Measurements from ENCODE around the gene ITGB2. TPM values are rescaled to one million over a fixed set of nuclear protein-coding genes. Genes with fewer than 3 reads are reported as not detected.

Gene ITGB2
- polyA plus RNA-seq, 4 donors: 9.4 to 15.0 (median 12.1) TPM

DNA sequence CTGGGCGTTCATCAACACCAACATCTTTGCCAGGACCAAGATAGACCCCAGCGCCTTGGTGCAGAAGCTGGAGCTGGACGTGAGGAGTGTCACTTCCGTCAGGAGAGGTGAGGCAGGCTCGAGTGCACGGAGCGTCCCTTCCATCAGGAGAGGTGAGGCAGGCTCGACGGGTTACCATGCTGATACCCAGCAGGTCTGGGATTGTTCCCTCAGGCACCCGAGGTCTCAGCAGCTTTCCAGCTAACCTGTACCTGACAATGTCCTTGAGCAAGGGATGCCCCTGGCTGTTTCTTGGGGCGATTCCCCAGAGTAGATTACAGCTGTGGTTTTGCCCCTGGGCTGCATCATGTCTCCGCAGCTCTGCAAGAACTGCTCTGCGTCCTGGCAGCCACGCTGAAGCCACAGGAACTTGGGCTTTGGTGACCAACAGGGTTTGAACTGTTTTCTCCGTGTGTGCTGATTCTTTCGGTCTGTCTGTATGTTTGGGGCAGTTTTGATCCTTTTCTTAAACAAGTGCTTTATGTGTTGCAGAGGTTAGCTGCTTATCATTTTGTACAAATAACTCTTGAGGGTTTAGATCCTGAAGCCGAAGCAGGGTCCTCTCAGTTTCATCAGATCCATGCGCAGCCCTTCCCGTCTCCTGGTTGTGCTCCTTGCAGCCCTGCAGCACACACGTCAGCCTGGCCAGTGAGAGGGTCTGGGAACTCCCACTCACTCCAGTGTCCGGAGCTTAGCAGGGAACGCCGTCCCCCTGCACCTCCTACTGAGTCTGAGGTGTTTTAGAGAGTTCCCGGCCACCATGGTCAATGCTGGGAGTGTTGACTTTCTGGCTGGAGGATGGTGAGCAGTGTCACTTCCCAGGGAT lies 23.2 kb upstream of the ITGB2 start:
- DNase-seq (ENCODE audit: low read depth in 4 of 4, low spot score in 3 of 4): no peak

DNA sequence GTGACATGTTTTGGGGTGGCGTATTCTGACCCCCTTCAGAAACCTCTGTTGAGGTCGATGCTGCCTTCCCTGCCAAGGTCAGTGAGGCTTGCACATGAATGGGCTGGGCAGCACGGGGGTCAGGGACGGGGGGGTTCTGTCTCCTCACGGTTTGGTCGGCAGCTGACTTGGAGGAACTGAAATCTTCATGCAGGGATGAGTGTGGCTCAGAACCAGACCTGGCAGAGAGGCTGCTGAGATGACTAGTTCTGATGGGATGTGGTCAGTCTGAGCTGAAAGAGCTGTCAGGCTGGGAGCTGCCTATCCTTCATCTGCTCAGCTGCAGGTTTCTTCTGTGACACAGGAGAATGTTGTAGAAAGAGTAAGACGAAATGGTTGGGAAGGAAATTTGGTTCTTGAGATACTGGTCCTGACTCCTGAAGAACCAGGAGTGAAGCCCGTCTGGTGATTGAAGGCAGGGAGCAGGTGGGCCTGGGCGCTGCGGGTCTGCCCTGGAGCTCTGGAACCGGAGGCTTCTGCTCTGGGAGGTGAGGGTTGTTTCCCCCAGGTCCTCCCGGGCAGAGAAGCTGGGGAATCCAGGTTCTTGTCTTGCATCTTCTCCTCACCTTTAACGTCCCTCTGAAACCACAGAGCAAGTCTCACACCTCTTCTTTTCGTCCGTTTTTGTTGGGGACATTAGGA lies 22.4 kb upstream of the ITGB2 start:
- no peak for DNase-seq (ENCODE audit: low read depth in 4 of 4, low spot score in 3 of 4)

DNA sequence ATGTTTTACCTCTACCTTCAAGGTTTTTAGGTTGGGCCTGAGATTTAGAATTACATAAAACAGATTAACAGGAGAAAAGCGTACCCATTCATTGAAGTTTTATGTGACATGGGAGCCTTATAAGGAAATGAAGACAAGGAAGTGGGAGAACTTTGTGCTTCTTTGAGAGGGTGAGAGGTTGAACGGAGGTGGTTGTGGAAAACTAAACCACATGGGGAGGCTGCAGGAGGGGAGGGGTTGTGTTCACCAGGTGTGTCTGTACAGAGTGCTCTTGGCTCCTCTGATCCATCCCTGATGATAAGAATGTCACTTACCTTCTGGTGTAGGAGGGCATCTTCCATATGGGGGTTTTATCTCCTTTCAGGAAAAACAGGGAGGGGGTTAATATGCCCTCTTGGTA lies 21.9 kb upstream of the ITGB2 start:
- no peak for DNase-seq (ENCODE audit: low read depth in 4 of 4, low spot score in 3 of 4)

DNA sequence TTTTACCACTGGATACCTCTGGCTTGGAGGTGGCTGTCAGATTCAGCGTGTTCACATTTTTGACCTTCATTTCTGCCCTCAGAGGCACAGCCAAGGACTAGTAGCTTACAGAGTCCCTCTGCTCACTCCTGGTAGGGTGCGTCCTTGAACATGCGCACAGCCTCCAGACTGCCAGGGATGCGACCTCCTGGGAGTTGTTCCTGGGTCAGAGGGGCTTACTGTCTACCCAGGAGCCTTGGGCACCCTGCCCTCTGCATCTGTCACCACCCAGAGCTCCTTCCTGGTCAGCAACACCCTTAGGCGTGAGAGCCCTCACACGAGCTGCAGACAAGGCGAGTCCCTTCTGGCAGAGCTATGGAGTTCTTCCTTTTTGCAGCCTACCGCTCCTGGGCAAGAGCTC lies 20.9 kb upstream of the ITGB2 start:
- no peak for DNase-seq (ENCODE audit: low read depth in 4 of 4, low spot score in 3 of 4)

DNA sequence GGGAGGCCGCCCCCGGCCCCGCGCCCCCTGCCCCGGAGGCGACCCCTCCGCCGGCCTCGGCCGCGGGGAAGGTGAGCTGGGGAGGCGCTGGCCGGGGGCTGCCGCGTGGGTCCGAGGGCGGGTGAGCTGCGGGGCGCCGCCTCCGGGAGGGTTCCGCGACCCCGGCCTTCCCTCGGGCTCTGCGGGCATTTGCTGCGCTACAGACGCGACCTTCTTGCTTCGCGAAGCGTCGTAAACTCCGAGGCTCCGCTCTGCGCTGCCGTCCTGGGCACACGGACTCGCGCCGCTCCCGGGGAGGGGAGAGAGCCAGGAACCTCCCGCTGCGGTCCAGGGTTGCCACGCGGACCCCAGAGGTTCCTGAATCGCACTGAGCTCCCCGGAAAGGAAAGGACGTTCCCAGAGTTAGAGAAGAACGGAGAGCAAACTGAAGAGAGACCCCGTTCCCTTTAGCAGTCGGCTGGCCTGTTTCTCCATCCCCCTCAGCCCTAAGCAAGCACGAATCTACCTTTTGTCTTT lies 19.5 kb upstream of the ITGB2 start:
- DNase-seq (ENCODE audit: low read depth in 4 of 4, low spot score in 3 of 4): no peak

DNA sequence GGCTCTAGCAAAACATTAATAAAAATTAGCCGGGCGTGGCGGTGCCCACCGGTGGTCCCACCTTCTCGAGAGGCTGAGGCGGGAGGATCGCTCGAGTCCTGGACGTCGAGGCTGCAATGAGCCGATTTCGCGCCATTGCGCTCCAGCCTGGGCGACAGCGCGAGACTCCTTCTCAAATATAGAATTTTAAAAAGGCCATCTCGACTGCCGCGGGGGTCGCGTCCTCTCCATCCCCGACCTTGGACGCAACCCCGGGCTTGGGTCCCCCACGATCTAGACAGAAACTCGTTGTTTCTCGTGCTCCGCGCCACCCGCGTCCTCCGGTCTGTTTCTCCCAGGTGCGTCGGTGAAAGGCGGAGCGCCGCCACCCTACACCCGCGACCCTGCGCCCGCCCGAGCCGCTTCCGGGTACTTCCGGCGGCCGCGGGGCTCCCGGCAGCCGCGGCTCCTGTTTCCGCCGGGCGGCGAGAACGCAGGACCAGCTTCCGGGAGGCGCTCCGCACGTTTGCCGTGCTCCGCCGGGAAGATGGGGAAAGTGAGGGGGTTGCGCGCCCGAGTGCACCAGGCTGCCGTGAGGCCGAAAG lies 18.9 kb upstream of the ITGB2 start, which contains the start of gene SLX9:
Gene SLX9 (plus strand): TSS at position 498 of the 584 bp plus-strand sequence. CDS start 29 bp downstream, at position 527.
- DNase-seq (ENCODE audit: low read depth in 4 of 4, low spot score in 3 of 4): peak; percentile 60 to 70 (median 64)

DNA sequence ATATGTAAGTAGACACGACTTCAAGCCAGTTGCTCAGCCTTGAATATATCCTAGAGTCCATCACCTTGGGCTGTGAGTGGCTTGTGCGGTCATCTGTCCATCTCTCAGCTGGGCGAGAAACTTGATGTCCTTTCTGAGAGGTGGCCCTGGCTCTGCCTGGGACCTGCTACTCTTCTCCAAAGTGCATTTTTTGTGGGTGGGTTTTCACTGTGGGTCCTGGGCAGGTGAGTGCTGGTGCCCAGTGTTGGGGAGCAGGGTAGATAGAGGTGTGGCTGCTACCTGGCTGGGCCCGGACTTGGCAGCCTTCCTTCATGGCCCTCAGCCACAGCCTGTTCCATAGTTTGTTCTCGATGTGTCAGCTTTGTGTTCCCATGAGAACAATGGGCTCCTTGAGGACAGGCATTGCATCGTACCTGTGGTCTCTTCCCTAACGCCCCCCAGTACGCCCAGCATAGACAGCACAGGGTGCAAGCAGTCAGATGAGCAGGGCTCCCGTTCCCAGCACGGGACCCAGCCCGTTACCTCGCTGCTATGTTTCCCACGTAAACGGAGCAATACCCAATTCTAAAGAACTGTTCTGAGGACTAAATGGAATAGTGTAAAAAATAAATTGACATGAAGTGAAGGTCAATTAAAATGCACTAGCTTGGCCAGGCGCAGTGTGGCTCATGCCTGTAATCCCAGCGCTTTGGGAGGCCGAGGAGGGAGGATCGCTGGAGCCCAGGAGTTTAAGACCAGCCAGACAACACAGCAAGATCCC lies 18.3 kb upstream of the ITGB2 start:
- no peak for DNase-seq (ENCODE audit: low read depth in 4 of 4, low spot score in 3 of 4)

DNA sequence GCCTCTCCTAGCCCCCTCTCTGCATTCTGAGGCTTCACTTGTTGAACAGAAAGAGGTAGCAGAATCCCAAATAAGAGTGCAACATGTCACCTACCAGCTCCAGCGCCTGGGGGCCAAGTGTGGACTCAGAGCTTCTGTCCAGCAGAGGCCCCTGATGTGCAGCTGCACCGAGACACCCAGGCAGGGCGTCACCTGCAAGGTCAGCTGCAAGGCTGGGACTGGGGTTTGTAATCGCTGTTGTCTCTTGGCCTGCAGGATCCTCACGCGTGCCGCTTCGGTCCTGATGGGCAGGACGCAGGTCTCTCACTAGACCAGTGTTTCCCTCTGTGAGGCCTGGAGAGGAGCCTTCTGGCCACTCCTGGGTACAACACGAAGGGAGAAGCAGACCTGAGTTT lies 14.8 kb upstream of the ITGB2 start:
- DNase-seq (ENCODE audit: low read depth in 4 of 4, low spot score in 3 of 4): no peak

DNA sequence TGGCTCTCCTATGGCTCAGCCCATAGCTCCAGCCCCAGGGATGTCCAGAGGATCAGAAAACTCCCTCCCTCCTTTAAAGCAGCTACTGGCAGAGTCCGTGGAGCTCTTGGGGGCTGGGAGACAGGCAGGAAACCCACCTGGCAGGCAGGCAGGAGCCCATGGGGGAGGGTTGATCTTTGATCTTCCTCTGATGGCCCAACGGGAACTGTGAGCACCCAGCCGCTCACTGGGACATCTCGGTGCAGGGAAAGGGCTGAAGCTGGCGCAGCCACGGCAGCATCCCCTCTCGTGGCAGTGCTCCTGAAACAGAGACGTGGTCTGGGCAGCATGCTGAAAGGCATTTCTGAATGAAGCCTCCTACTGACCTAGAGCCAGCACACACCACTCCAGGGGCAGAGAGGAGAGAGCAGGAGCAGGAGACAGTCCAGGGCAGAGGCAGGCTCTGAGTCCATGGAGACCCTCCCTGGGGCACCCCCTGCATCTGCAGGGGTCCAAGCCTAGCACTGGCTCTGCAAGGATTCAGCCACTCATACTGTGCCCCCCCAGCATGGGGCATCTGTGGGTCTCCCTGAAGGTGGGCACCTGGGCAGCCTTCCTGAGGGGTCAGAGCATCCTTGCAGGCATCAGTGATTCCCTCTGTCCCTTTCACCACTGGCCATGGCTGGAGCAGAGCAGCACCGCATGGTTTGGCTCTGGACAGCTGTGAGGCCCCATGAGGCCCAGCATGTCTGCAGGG lies 14.3 kb upstream of the ITGB2 start:
- DNase-seq (ENCODE audit: low read depth in 4 of 4, low spot score in 3 of 4): no peak

DNA sequence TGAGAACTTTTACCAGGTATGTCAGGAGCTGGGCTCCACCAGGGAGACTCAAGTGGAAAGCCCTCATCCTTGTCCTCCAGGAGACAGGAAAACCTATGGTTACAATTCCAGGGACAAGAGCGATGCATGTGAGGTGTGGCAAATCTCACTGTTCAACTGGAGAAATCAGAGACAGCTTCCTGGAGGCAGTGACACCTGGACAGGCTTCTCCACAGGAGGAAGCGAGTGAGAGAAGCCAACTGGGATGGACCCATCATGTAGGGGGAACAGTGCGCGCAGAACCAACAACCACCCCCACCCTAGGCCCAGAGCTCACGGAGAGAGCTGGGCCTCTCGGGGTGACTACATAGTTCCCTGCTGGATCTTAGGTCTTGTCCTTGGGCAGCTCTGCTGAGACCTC lies 13.6 kb upstream of the ITGB2 start:
- DNase-seq (ENCODE audit: low read depth in 4 of 4, low spot score in 3 of 4): no peak

DNA sequence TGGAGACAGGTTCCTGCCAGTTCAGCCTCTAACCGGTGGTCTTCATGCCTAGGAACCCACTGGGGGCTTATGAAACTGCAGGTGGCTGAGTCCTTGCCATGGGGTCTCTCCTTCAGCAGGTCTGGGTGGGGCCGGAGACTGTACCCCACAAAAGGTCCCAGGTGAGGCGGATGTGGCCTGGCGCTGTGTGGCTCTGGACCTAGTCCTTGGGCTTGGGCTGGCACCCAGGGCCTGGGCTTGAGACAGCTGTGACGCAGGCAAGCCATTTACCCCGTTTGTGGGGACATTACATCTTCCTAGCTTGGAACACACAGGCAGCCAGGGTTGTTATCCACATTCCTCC lies 13.2 kb upstream of the ITGB2 start:
- DNase-seq (ENCODE audit: low read depth in 4 of 4, low spot score in 3 of 4): no peak

DNA sequence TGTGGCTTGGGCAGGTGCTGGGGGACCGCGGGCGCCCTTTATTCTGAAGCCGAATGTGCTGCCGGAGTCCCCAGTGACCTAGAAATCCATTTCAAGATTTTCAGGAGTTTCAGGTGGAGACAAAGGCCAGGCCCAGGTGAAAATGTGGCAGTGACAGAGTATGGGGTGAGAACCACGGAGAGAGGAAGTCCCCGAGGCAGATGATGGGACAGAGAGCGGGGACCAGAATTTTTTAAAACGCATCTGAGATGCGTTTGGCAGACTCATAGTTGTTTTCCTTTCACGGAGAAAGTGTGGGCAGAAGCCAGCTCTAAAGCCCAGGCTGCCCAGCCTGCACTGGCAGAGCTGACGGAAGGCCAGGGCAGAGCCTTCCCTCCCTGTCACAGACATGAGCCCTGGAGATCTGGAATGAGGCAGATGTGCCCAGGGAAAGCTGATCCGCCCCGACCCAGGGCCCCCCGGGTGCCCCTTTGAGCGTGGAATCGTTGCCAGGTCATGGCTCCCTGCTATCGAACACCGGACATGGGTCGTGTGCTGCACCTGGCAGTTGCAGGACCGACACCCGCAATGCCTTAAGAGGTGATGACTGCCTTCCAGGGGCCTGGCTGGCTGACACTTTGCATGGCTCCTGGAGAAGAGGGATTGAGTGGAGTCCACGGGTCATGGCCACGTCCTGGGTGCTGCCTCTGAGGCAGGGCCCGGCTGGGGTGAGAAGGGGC lies 12.7 kb upstream of the ITGB2 start:
- no peak for DNase-seq (ENCODE audit: low read depth in 4 of 4, low spot score in 3 of 4)

DNA sequence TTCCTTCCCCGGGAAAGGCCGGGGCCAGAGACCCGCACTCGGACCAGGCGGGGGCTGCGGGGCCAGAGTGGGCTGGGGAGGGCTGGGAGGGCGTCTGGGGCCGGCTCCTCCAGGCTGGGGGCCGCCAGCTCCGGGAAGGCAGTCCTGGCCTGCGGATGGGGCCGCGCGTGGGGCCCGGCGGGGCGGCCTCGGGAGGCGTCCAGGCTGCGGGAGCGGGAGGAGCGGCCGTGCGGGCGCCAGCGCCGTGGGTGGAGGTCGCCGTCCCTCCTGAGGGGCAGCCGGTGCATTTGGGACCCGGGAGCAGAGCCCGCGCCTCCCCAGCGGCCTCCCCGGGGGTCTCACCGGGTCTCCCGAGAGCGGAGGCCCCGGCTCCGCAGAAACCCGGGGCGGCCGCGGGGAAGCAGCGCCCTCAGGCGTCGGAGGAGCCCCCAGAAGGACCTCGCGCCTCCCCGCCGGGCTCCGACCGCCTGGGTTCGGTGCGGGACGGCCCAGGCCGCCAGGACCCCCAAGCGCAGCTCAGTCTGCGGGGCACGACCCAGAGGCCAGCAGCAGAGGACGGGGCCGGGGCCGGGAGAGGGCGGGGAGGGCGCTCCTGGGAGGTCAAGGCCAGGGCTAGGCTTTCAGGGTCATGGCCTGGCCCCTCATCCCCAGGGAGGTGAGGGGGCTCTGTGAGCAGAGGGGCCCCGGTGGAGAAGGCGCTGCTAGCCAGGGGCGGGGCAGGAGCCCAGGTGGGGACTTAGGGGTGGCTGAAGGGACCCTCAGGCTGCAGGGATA lies 11.9 kb upstream of the ITGB2 start:
- DNase-seq (ENCODE audit: low read depth in 4 of 4, low spot score in 3 of 4): no peak

DNA sequence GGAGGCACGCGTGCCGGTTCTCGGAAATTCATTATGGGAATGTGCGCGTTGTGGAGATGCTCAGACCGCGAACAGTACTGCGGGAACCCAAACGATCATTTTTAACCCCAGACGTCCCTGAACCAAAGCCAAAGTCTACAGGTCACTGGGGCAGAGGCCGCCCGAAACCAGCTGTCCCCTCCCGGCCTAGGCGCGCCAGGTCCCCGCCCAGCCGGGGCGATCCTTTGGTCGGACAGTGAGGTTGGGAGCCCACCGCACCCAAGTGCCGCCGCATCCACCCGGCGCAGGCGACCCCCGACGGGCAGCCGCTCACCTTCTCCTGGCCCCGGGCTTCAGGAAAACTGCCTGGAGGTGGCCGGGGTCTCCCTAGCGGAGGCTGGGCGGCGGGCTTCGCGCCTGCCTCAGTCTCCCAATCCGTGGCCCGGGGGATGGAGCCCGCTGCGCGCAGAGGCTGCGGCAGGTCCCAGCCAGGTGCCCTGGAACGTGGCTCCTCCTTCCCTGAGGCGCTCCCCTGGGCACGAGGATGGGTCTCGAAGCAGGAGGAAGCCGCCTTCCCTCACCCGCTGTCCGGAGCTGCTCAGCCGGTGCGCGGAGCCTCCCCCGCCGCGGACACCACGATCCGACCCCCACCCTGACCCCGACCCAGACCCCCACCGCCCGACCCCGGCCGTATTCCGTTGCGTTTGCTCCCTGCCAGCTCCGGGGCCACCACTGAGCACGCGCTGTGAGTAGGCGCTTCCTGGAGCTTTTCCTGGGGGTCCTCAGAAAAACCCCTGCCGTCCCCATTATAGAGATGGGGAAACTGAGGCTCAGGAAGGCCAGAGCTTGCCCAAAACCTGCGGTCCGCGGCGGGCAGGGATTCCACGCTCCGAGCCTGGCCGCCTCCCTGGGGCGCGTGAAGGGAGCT lies 11.1 kb upstream of the ITGB2 start:
- DNase-seq (ENCODE audit: low read depth in 4 of 4, low spot score in 3 of 4): no peak

DNA sequence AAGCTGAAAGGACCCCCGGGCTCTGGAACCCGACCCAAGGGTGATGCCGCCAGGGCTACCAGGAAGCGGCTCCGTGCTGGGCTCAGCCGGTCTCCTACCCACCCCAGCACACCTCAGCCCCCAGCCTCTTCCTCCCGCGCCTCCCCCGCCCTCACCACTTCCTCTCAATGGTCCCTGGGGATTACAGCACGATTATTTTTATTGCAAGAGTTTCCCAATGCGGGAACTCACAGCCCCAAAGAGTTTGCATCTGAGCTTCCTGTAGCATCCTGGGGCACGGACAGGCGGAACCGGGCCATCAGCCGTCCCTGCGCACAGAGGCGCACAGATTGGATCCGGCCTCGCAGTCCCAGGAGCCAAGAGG lies 10.4 kb upstream of the ITGB2 start:
- no peak for DNase-seq (ENCODE audit: low read depth in 4 of 4, low spot score in 3 of 4)

DNA sequence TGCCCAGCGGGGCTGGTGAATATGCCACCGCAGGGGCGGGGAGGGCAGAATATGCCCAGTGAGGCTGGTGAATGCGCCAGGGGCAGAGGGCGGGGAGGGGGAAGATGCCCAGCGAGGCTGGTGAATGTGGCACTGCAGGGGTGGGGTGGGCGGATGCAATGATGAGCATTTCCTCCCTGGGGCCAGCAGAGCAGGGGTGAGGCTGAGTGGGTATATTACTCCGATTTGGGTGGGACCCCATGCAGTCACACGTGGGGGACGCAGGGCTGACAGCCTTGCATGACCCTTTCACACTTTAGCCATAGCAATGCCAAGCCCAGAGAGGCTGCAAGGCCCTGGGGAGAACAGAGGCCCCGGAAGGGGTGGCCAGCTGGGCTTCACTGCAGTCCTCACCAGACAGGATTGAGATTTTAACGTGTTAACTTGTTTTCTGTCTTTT lies 9.9 kb upstream of the ITGB2 start:
- DNase-seq (ENCODE audit: low read depth in 4 of 4, low spot score in 3 of 4): no peak

DNA sequence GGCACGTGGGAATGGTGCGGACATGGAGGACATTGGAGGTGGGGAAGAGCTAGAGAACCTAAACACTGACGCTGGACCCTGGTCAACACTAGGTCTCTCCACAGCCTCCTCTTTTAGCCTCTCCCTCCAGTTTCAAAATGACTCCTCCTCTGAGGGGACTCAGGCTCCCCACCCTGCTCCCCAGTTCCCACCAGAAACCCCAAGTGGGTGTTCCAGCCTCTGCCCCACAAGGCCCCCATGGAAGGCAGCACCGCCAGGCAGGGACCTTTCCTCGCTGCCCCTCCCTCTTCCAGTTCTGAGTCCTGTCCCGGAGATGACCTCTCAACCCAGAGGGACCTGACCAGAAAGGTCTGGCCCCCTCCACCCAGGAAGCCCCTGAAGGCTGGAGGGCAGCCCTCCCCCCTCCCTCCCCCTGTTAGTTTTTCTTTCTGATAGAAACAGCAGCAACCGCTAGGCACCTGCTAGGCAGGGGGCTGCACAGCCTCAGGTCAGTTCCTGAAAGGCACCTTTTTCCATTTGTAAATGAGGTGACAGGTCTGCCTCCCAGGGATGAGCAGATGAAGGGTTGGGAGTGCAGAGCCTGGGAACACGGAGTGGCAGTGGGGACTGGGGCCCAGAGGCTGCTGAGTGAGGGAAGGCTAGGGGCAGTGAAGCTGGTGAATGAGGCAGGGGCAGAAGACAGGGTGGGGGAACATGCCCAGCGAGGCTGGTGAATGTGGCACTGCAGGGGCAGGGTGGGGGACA lies 9.3 kb upstream of the ITGB2 start:
- no peak for DNase-seq (ENCODE audit: low read depth in 4 of 4, low spot score in 3 of 4)

All from right renal pelvis (tissue), 4 donors.